Sigmoid colon (tissue), 7 donors: ENCODE data around the gene GRM7. TPM values are rescaled to one million over a fixed set of nuclear protein-coding genes. Genes with fewer than 3 reads are reported as not detected.

Source experiments
- DNase-seq: peaks from one replicate; pipeline ENCODE4 v3.0.0-alpha.2; 2019
- H3K27ac ChIP-seq, 4 donors: fragments of 200-600 bp; sonication (generic); one replicate each; pipeline ENCODE4 v1.5.1; 2016 to 2019; ENCODE audit warnings: mild to moderate bottlenecking in 1 of 4
- H3K27me3 ChIP-seq, 3 donors: fragments of 200-600 bp; sonication (generic); one replicate each; pipeline ENCODE4 v1.5.1; 2019; ENCODE audit warnings: mild to moderate bottlenecking in 1 of 3
- H3K36me3 ChIP-seq, 4 donors: fragments of 200-600 bp; sonication (generic); one replicate each; pipeline ENCODE4 v1.5.1; 2016 to 2019
- H3K4me1 ChIP-seq, 4 donors: fragments of 200-600 bp; sonication (generic); one replicate each; pipeline ENCODE4 v1.5.1; 2017 to 2019
- H3K4me3 ChIP-seq, 4 donors: fragments of 200-600 bp; sonication (generic); one replicate each; pipeline ENCODE4 v1.5.1; 2017 to 2019; ENCODE audit warnings: mild to moderate bottlenecking in 2 of 4, moderate library complexity in 1 of 4
- H3K9me3 ChIP-seq, 4 donors: fragments of 200-600 bp in 3 of 4; sonication (generic) in 3 of 4; one replicate each; pipeline versions ENCODE4 v1.5.1 to v1.6.1; 2013 to 2019
- CTCF ChIP-seq, 4 experiments: fragments of 450-650 bp in 3 of 4; fragments of 200-600 bp in 1 of 4; IDR thresholded peaks; one replicate each; pipeline ENCODE4 v1.5.1; 2016 to 2019; ENCODE audit warnings: antibody characterized with exemption in 4 of 4, mild to moderate bottlenecking in 3 of 4, moderate library complexity in 2 of 4
- EP300 ChIP-seq, 4 donors: sonication (generic); formaldehyde crosslinking; IDR thresholded peaks; one replicate each; pipeline ENCODE4 v1.6.1; 2017; ENCODE audit warnings: antibody characterized with exemption in 4 of 4
- POLR2A ChIP-seq, 2 donors: fragments of 450-650 bp; IDR thresholded peaks; one replicate each; pipeline ENCODE4 v1.6.1; 2016; ENCODE audit warnings: antibody characterized with exemption in 2 of 2, mild to moderate bottlenecking in 2 of 2, moderate library complexity in 2 of 2
- POLR2AphosphoS5 ChIP-seq, 4 donors: sonication (generic); formaldehyde crosslinking; IDR thresholded peaks; one replicate each; pipeline ENCODE4 v1.6.1; 2017; ENCODE audit warnings: antibody characterized with exemption in 4 of 4
- WGBS, 2 donors: extraction: QIAGEN DNeasy Blood & Tissue Kit; methylation state at CpG; one replicate each; pipeline ENCODE4 v1.1.7; 2013; 5-methylcytosine and 5-hydroxymethylcytosine counted together
- intact Hi-C: fragments of 100-400 bp; cut with DNase I; formaldehyde crosslinking; loops from one replicate; pipeline ENCODE4 v1.15.1; 2023
- polyA plus RNA-seq, 3 donors: library from polyadenylated mRNA; stranded (reverse); fragments of 200-250 nt; gene quantifications; one replicate each; pipeline ENCODE4 v1.2.3, GENCODE V29; 2013
- total RNA-seq, 4 donors: library from RNA; depleted of rRNA; stranded (reverse); fragments of >200 nt; gene quantifications; one replicate each; pipeline ENCODE4 v1.1.0, GENCODE V29; 2016
- donor health status: healthy with polysubstance abuse.
- donor health status: Bipolar disorder and iron deficiency.
- donor health status: healthy.

GRM7 gene
- total and polyA plus RNA-seq, 7 donors = 0.09 to 0.71 (median 0.22) TPM; not detected in 3

GRCh38 chr3:7484636-7485035 is 623.7 kb downstream of the GRM7 start:
- WGBS, 2 donors = 71 to 79% methylated on average over 1 of the region's 1 CpG

GRCh38 chr3:7487763-7488162 is 626.8 kb downstream of the GRM7 start:
- intact Hi-C loops = no loop called here
- Histone ChIP-seq H3K9me3 (no peaks in the 10 kb centered on the region), H3K4me3 (no peak overlapping the region), H3K27ac (no peak overlapping the region), H3K27me3 (no peaks in the 10 kb centered on the region), H3K36me3 (no peaks in the 10 kb centered on the region), H3K4me1 (peaks cover 0 to 4% (median 0%) of the 10 kb centered on the region in 4 donors)
- 0 to 39% methylated on average over 1 of the region's 1 CpG for WGBS, 2 donors
- TF ChIP-seq POLR2A (IDR thresholded peaks at IDR 0.05) (no peak), CTCF (IDR thresholded peaks at IDR 0.05) (no peak), EP300 (IDR thresholded peaks at IDR 0.05) (no peak)
- DNase-seq = no peak

More at GRCh38 chr3:7484636-7485035, 623.7 kb downstream of the GRM7 start:
- H3K27me3 ChIP-seq = no peaks in the 10 kb centered on the region
- peaks cover 0 to 4% (median 0%) of the 10 kb centered on the region in 4 donors for H3K4me1 ChIP-seq
- intact Hi-C loops = no loop called here
- no peak for TF ChIP-seq EP300 (IDR thresholded peaks at IDR 0.05)
- no peak for TF ChIP-seq POLR2A (IDR thresholded peaks at IDR 0.05)
- no peak for TF ChIP-seq POLR2AphosphoS5 (IDR thresholded peaks at IDR 0.05)
- TF ChIP-seq CTCF (IDR thresholded peaks at IDR 0.05) = no peak
- H3K9me3 ChIP-seq = no peaks in the 10 kb centered on the region
- no peaks in the 10 kb centered on the region for H3K36me3 ChIP-seq
- no peak overlapping the region for H3K27ac ChIP-seq
- DNase-seq = no peak
- no peak overlapping the region for H3K4me3 ChIP-seq

GRCh38 chr3:7489417-7489816 is 628.5 kb downstream of the GRM7 start:
- WGBS, 2 donors = 83 to 86% methylated on average over 2 of the region's 2 CpGs

GRCh38 chr3:7498715-7499114 is 637.8 kb downstream of the GRM7 start:
- Histone ChIP-seq H3K27ac (no peak overlapping the region), H3K27me3 (no peaks in the 10 kb centered on the region), H3K4me3 (no peak overlapping the region), H3K9me3 (no peaks in the 10 kb centered on the region), H3K36me3 (no peaks in the 10 kb centered on the region), H3K4me1 (no peaks in the 10 kb centered on the region)
- no peak for DNase-seq
- TF ChIP-seq POLR2A (IDR thresholded peaks at IDR 0.05) (no peak), POLR2AphosphoS5 (IDR thresholded peaks at IDR 0.05) (no peak), EP300 (IDR thresholded peaks at IDR 0.05) (no peak), CTCF (IDR thresholded peaks at IDR 0.05) (no peak)
- intact Hi-C loops = no loop called here
- WGBS, 2 donors = 86 to 90% methylated on average over 3 of the region's 3 CpGs

More at GRCh38 chr3:7489417-7489816, 628.5 kb downstream of the GRM7 start:
- Histone ChIP-seq H3K4me3 (no peak overlapping the region), H3K27ac (no peak overlapping the region), H3K9me3 (no peaks in the 10 kb centered on the region), H3K36me3 (no peaks in the 10 kb centered on the region), H3K4me1 (peaks cover 0 to 4% (median 0%) of the 10 kb centered on the region in 4 donors), H3K27me3 (no peaks in the 10 kb centered on the region)
- DNase-seq = no peak
- intact Hi-C loops = no loop called here
- TF ChIP-seq EP300 (IDR thresholded peaks at IDR 0.05) (no peak), POLR2A (IDR thresholded peaks at IDR 0.05) (no peak), POLR2AphosphoS5 (IDR thresholded peaks at IDR 0.05) (no peak), CTCF (IDR thresholded peaks at IDR 0.05) (no peak)

- no peak for TF ChIP-seq POLR2AphosphoS5 (IDR thresholded peaks at IDR 0.05)
- no peak for TF ChIP-seq POLR2A (IDR thresholded peaks at IDR 0.05)
- no peak for TF ChIP-seq CTCF (IDR thresholded peaks at IDR 0.05)
- no peak for TF ChIP-seq EP300 (IDR thresholded peaks at IDR 0.05)
- Histone ChIP-seq H3K4me3 (no peak overlapping the region), H3K4me1 (peaks cover 0 to 7% (median 0%) of the 10 kb centered on the region in 4 donors), H3K36me3 (no peaks in the 10 kb centered on the region), H3K27ac (no peak overlapping the region), H3K27me3 (no peaks in the 10 kb centered on the region), H3K9me3 (peaks cover 0 to 3% (median 0%) of the 10 kb centered on the region in 4 donors)
- 76 to 83% methylated on average over 4 of the region's 4 CpGs for WGBS, 2 donors
- DNase-seq = no peak
- intact Hi-C loops = no loop called here
These were observed 642.5 kb downstream of the GRM7 start for GRCh38 chr3:7503431-7503830.
